ENCODE data around the gene PPP6R3. TPM values are rescaled to one million over a fixed set of nuclear protein-coding genes. Genes with fewer than 3 reads are reported as not detected.

PPP6R3 gene
- total and polyA plus RNA-seq, 10 of the 15 experiments (the other 5 are each of a cell fraction or from before 2014, with no cell fraction given): 12.4 to 123 (median 74.1) TPM

DNA sequence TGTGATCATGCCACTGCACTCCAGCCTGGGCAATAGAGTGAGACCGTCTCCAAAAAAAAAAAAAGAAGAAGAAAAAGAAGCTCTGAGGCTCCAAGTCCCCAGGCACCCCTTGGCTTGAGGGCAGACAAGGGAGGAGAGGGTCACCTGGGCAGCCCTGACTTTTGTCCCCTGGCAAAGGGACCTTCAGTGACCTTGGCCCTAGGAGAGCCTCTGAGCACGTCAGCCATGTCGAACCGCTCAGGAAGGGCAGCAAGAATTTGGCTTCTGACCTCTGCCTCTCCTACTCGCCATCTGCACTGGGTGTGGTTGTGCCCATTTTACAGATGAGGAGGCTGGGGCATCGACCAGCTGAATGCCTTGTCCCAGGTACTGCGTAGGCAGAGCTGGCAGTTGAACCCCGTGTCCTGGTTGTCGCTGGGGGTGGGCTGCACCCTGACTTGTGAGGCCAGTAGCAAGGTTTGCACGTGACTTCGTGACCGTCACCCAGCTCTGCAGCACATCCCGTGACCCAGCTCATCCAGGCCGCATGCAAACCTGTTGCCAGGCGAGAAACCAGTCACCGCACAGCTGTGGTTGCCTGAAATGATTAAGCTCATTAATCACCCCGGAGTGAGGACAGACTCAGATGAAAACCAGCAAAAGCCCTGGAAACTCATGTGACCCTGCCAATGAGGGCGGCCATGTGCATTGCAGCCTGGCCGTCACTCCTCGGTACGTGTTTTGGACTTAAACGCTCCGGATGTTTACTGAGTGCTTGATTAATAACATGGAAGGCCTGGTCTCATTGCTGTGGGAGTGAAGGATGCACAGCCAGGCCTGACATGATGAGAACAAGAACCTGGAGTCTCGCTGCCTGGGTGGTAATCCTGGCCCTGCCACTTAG lies 47.7 kb upstream of the PPP6R3 start (continued):
- TF ChIP-seq NFYA (IDR thresholded peaks at IDR 0.05; ENCODE audit: borderline replicate concordance, low read depth, low read length) (no peak), BHLHE40 (IDR thresholded peaks at IDR 0.05; ENCODE audit: borderline replicate concordance in 1 of 2, low read depth in 2 of 2, low read length in 1 of 2) (peak; percentile 99), FOXK2 (IDR thresholded peaks at IDR 0.05) (0 out of 2 replicates have a peak, but pooled peaks have one; percentile 43)
- TF ChIP-seq, protein P1, sequence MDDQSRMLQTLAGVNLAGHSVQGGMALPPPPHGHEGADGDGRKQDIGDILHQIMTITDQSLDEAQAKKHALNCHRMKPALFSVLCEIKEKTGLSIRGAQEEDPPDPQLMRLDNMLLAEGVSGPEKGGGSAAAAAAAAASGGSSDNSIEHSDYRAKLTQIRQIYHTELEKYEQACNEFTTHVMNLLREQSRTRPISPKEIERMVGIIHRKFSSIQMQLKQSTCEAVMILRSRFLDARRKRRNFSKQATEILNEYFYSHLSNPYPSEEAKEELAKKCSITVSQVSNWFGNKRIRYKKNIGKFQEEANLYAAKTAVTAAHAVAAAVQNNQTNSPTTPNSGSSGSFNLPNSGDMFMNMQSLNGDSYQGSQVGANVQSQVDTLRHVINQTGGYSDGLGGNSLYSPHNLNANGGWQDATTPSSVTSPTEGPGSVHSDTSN (IDR thresholded peaks at IDR 0.05; ENCODE audit: insufficient replicate concordance, low read depth, low read length): peak; percentile 93

DNA sequence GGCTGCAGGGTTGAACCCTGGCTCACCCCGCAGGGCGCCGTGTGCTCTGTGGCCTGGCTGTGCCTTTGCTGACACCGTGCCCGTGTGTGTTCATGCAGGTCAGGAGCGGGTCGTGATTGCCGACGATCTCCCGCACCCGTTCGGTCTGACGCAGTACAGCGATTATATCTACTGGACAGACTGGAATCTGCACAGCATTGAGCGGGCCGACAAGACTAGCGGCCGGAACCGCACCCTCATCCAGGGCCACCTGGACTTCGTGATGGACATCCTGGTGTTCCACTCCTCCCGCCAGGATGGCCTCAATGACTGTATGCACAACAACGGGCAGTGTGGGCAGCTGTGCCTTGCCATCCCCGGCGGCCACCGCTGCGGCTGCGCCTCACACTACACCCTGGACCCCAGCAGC lies 47.0 kb upstream of the PPP6R3 start:
- H3K79me2 ChIP-seq (ENCODE audit: control insufficient read depth, insufficient read depth, low read length): no peaks in the 10 kb centered on the region
- H3K36me3 ChIP-seq (ENCODE audit: control insufficient read depth in 2 of 2, insufficient read depth in 2 of 2, low read length in 1 of 2): peaks cover 9 to 30% of the 10 kb centered on the region in 2 experiments; a peak in 3 of 4 replicates
- POLR2A ChIA-PET: no interaction called here
- 95% methylated on average over 27 of the region's 27 CpGs for WGBS (ENCODE audit: insufficient coverage, insufficient replicate concordance, low lambda C conversion rate, missing lambda C conversion rate)
- no peak overlapping the region for H2AFZ ChIP-seq (ENCODE audit: control insufficient read depth, low read depth, low read length)
- H4K20me1 ChIP-seq (ENCODE audit: control insufficient read depth, insufficient read depth): no peaks in the 10 kb centered on the region
- BruUV-seq (replicated peaks): no TSS peak
- in situ Hi-C loops (cut with MboI) (no loop called here), intact Hi-C loops (cut with micrococcal nuclease; ENCODE audit: unreplicated experiment) (no loop called here)
- H3K4me1 ChIP-seq (ENCODE audit: control insufficient read depth, insufficient read depth, low read length): peaks cover 30% of the 10 kb centered on the region
- SMC1A ChIA-PET (ENCODE audit: uncharacterized antibody, unreplicated experiment): no interaction called here
- no peaks in the 10 kb centered on the region for H3K27me3 ChIP-seq (replicated peaks in 1 of 2; ENCODE audit: control insufficient read depth in 2 of 2, insufficient read depth in 2 of 2, low read length in 1 of 2)
- H3K9me3 ChIP-seq (replicated peaks; ENCODE audit: control insufficient read depth, insufficient read depth, low read length): no peaks in the 10 kb centered on the region
- no peak for FAIRE-seq
- CTCF ChIA-PET: no interaction called here
- TF ChIP-seq, protein P2, sequence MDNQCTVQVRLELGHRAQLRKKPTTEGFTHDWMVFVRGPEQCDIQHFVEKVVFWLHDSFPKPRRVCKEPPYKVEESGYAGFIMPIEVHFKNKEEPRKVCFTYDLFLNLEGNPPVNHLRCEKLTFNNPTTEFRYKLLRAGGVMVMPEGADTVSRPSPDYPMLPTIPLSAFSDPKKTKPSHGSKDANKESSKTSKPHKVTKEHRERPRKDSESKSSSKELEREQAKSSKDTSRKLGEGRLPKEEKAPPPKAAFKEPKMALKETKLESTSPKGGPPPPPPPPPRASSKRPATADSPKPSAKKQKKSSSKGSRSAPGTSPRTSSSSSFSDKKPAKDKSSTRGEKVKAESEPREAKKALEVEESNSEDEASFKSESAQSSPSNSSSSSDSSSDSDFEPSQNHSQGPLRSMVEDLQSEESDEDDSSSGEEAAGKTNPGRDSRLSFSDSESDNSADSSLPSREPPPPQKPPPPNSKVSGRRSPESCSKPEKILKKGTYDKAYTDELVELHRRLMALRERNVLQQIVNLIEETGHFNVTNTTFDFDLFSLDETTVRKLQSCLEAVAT (IDR thresholded peaks at IDR 0.05): peak; percentile 35; the same call in 1 of the 2 replicates
- no peak for TF ChIP-seq NBN (IDR thresholded peaks at IDR 0.05)
- no peak for TF ChIP-seq MTA3 (IDR thresholded peaks at IDR 0.05; ENCODE audit: borderline replicate concordance, low read length)
- no peak for DNase-seq (ENCODE audit: low read depth, low spot score)
- H3K9ac ChIP-seq (ENCODE audit: control insufficient read depth, insufficient read depth, low read length): no peak overlapping the region
- H3K27ac ChIP-seq (ENCODE audit: control insufficient read depth, insufficient read depth): no peak overlapping the region; the same call in 1 of the 2 replicates
- RAD21 ChIA-PET (ENCODE audit: unreplicated experiment): interaction anchor here (1.1 kb wide), 1 partner anchor 115 kb away, joined by 3 read pairs; no protein-coding TSS in a partner anchor
- no peak overlapping the region for H3K4me3 ChIP-seq
- no peak for ATAC-seq
- H3K4me2 ChIP-seq (ENCODE audit: control insufficient read depth, insufficient read depth): no peak overlapping the region
